Kidney (tissue), 14 donors: ENCODE data around the gene NRM. TPM values are rescaled to one million over a fixed set of nuclear protein-coding genes. Genes with fewer than 3 reads are reported as not detected.

ENCODE experiments used
- DNase-seq, 5 donors: peaks; one replicate each; pipeline ENCODE4 v3.0.0-alpha.2; 2013 to 2020
- FAIRE-seq: peaks from 2 replicates; lab custom pipeline; 2012; peaks lifted over from hg19 to GRCh38; lab: Jason Lieb, UNC
- H3K27ac ChIP-seq, 2 donors: one replicate each; pipeline ENCODE4 v1.7.0; 2013; ENCODE audit warnings: low read depth in 2 of 2, low read length in 2 of 2, inconsistent platforms in 1 of 2
- H3K27me3 ChIP-seq: one replicate; pipeline ENCODE4 v1.7.1; 2013; ENCODE audit warnings: low read length, inconsistent platforms; ENCODE audit not compliant: control insufficient read depth, insufficient read depth
- H3K36me3 ChIP-seq, 3 donors: one replicate each; pipeline versions ENCODE4 v1.7.0 to v1.7.1; 2013; ENCODE audit warnings: low read length in 3 of 3, control low read depth in 1 of 3, inconsistent platforms in 1 of 3; ENCODE audit not compliant: insufficient read depth in 3 of 3, control insufficient read depth in 2 of 3
- H3K4me1 ChIP-seq, 3 donors: one replicate each; pipeline versions ENCODE4 v1.7.0 to v1.7.1; 2013; ENCODE audit warnings: low read length in 3 of 3, inconsistent platforms in 1 of 3, low read depth in 1 of 3; ENCODE audit not compliant: control insufficient read depth in 2 of 3, insufficient read depth in 2 of 3
- H3K4me3 ChIP-seq, 3 donors: one replicate each; pipeline versions ENCODE4 v1.7.0 to v1.8.1; 2013; ENCODE audit warnings: low read length in 3 of 3, control low read depth in 1 of 3, inconsistent platforms in 1 of 3
- H3K9ac ChIP-seq, 3 donors: one replicate each; pipeline versions ENCODE4 v1.7.0 to v1.7.1; 2013; ENCODE audit warnings: low read length in 3 of 3, control low read depth in 1 of 3, inconsistent platforms in 1 of 3
- H3K9me3 ChIP-seq, 3 donors: one replicate each; pipeline versions ENCODE4 v1.7.0 to v1.7.1; 2013; ENCODE audit warnings: low read length in 3 of 3, control low read depth in 1 of 3, inconsistent platforms in 1 of 3; ENCODE audit not compliant: control insufficient read depth in 2 of 3, insufficient read depth in 1 of 3
- CTCF ChIP-seq: IDR thresholded peaks from 3 replicates; pipeline ENCODE4 v1.5.1; 2012; ENCODE audit warnings: mild to moderate bottlenecking, moderate library complexity, borderline replicate concordance; ENCODE audit not compliant: insufficient read depth; ENCODE audit errors: extremely low read depth
- intact Hi-C: fragments of 100-400 bp; cut with DNase I; formaldehyde crosslinking; loops from one replicate; pipeline ENCODE4 v1.11.1; 2022
- polyA plus RNA-seq: library from polyadenylated mRNA; stranded (reverse); fragments of 350-450 nt; fragmentation: Illumina TruSeq; extraction: RNeasy Lipid Tissue Mini Kit (QIAGEN cat#74804); gene quantifications from one replicate; pipeline ENCODE4 v1.2.3, GENCODE V29; 2014; ENCODE audit warnings: low read depth, low replicate concordance; ENCODE audit not compliant: insufficient read depth
- total RNA-seq: library from RNA; stranded (reverse); fragmentation: NEBNext Ultra II Directional; extraction: Animal tissue kit (Norgen Biotek cat#: 25700); gene quantifications from one replicate; pipeline ENCODE4 v1.2.1, GENCODE V29; 2021
- donor health status: control.
- donor health status: control.
- donor health status: control.
- donor health status: control.
- donor health status: control.
- donor health status: DM: yes; HTN: yes; CAD: no.
- donor health status: Normal renal cell carcinoma (clear cell type).

NRM gene
- total and polyA plus RNA-seq, 2 donors from 2014 or later, result 14.2 TPM

- H3K4me1 ChIP-seq, result peaks cover 0 to 15% (median 7%) of the 10 kb centered on the region in 3 donors
- peak in 1 of 5 donors; percentile 35 for DNase-seq
- intact Hi-C loops, result loop anchor here (5.0 kb wide), 2 partner anchors 42 to 52 kb away; partner anchors contain the start of gene TUBB
- H3K9me3 ChIP-seq, result no peaks in the 10 kb centered on the region
- FAIRE-seq, result no peak
- no peaks in the 10 kb centered on the region for H3K27me3 ChIP-seq
- peak overlapping the region in 1 of 3 donors; percentile 17 for H3K4me3 ChIP-seq
- H3K36me3 ChIP-seq, result peaks cover 0 to 6% (median 5%) of the 10 kb centered on the region in 3 donors
- peak overlapping the region in 1 of 3 donors; percentile 22 for H3K9ac ChIP-seq
- H3K27ac ChIP-seq, result peak overlapping the region in 1 of 2 donors; percentile 24
- no peak for TF ChIP-seq CTCF
These were observed 10.8 kb downstream of the NRM start for GRCh38 chr6:30679765-30680535.

DNA sequence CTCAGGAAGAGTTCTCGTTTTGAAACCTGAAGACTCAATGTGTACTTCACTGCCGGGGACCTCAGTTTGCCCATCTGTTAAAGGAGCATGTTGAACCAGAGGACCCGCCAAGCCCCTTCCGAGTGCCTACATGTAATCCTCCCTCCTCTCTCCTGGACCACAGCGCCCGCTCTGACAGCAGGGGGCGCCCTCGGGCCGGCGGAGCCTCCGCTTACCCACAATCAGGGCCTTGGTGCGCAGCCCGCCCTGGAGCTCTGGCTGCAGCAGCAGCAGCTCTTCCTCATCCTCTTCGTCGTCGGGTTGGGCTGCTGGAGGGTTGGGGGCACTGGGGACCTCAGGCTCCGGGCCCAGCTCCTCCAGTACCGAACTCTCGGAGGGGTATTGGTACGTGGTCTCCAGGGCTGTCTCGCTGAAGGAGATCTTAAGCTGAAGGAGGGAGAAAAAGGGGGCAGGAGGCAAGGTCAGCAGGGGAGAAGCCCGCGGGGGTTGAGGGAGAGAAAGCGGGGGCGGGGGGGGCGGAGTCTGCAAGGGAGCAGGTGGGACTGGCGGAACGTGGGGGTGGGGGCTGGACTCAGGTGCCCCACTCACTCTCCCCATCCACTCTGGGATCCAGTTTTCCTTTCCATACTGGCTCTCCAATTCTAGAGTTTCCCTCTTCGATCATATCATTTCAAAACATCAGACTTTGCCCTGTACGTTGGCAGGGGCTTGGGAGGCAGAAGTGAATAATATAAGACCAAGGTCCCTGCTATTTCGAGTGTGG, 11.6 kb downstream of the NRM start:
- peaks cover 0 to 15% (median 7%) of the 10 kb centered on the region in 3 donors for H3K4me1 ChIP-seq
- FAIRE-seq, result no peak
- peaks cover 0 to 6% (median 5%) of the 10 kb centered on the region in 3 donors for H3K36me3 ChIP-seq
- H3K27ac ChIP-seq, result no peak overlapping the region
- intact Hi-C loops, result loop anchor here (5.0 kb wide), 1 partner anchor 53 kb away; no protein-coding TSS in a partner anchor
- peak; percentile 89 to 95 (median 92) for DNase-seq
- H3K27me3 ChIP-seq, result no peaks in the 10 kb centered on the region
- peak; percentile 100 for TF ChIP-seq CTCF
- peak overlapping the region in 1 of 3 donors; percentile 17 for H3K4me3 ChIP-seq
- H3K9ac ChIP-seq, result peak overlapping the region in 1 of 3 donors; percentile 22
- no peaks in the 10 kb centered on the region for H3K9me3 ChIP-seq

GRCh38 chr6:30676660-30677285, 14.0 kb downstream of the NRM start:
- DNase-seq, result peak in 1 of 5 donors; percentile 43
- TF ChIP-seq CTCF, result no peak
- H3K4me1 ChIP-seq, result peaks cover 0 to 10% (median 0%) of the 10 kb centered on the region in 3 donors
- H3K27ac ChIP-seq, result no peak overlapping the region
- H3K4me3 ChIP-seq, result no peak overlapping the region
- intact Hi-C loops, result loop anchor here (5.0 kb wide), 1 partner anchor 56 kb away; no protein-coding TSS in a partner anchor
- no peak overlapping the region for H3K9ac ChIP-seq
- no peak for FAIRE-seq
- no peaks in the 10 kb centered on the region for H3K9me3 ChIP-seq
- H3K36me3 ChIP-seq, result peaks cover 0 to 6% (median 5%) of the 10 kb centered on the region in 3 donors
- H3K27me3 ChIP-seq, result no peaks in the 10 kb centered on the region
